GM21825 (cell line): Measurements from ENCODE around the gene ZNF775.

Experiments used
- ATAC-seq: cut with Tn5 transposase; IDR thresholded peaks from one replicate; pipeline ENCODE4 v1.9.1; 2021; ENCODE audit warnings: mild to moderate bottlenecking, moderate library complexity; ENCODE audit not compliant: unreplicated experiment

ZNF775 gene

DNA sequence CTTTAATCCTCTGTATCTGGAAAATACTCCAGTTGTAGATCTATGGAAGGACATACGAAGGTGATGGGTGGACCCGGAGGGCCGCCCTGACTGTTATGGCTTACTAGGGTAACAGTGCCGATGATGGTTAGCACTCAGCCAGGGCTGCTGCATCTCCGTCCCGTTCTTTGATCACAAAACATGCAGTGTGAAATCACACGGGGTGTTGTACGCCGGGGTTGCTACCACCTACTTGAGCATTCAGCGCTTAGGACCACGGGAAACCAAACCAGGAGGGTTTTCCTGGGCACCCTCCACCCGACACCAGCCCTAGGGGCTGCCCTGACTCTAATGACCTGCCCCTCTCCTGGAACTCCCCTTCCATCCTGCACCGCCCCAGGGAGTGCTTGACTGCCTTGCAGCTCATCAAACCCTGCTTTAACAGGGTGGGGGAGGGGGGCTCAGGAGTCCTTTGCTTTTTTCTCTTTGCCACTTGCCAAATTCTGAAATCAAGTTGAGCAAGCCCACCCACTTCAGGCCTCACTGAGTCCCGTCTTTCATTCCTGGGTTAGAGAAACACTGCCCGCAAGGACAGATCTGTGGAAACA lies 20.4 kb downstream of the ZNF775 start:
- no peak for ATAC-seq

DNA sequence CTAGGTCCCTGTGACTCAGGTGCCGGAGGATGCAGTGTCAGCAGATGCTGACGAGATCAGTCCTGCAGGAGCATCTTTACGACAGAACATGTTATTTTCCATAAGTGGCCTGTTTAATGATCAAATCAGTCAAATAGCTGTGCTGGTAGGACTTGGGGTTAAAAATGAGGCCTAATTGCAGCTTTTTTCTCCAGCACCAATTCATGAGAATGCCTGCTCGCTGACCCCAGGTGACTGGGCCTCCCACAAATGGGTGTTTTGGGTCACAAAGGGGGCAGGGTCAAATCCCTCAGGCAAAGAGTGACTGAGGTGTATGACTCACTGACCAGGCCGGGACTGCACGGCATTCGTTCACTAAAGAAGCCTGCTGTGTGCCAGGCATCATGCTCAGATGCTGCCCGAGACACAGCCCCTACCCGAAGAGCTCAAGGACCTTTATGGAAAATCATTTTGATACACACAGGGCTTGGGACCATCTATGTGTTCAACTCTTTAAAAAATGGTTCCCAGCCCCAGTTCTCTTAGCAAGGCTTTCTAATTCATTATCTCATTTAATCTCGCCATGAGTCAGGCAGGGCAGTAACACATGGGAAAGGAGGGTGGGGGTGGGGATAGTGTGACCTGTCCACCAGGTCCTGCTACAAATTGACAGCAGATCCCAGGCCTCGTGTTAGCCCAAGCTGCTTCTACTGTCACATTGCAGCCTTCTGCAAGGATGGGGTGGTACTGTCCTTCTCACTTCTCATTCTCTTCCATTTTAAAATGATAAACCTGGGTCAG lies 21.1 kb downstream of the ZNF775 start:
- ATAC-seq, result no peak

DNA sequence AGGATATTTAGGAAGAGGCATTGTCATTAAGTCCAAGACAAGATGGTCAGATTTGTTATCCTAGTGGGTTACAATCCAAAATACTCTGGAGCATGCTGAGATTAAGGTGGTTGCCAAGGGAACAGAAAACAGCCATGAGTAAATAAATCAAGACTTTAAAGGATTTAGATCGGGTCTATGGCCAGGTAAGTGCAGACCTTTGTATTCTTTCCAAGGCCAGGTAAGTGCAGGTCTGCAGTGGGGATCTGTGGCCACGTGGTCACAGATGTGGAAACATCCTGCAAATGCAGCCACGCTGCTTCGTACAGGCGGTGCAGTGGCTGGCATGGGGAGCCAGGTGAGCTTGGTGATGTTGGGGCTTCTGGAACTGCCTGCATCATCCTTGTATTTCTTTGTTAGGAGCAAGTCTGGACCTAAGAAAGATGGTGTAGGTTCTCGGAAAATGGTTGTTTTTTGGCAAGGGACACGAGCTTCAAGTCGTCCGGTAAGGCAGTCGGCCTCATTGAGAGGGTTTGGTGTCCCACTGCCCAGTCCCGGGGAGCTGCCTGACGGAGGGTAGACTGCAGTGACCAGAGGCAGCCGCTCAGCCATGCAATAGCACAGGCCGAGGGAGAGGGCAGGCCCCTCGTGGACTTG lies 21.8 kb downstream of the ZNF775 start:
- no peak for ATAC-seq

DNA sequence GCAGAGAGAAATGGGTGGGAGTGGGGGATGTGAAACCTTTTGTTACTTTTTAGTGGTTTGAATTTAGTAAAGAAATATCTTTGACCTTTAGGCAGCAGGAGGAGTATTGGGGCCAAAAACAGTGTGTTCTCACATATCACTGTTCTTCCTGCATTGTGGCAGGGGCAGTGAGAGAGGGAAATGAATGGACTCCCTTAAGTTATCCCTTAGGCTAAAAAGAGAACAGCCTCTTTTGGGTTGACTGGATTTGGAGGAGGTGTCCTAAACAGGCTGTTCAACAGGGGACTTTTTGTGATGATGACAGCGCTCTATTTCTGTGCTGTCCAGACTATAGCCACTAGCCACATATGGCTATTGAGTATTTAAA lies 22.3 kb downstream of the ZNF775 start:
- no peak for ATAC-seq

DNA sequence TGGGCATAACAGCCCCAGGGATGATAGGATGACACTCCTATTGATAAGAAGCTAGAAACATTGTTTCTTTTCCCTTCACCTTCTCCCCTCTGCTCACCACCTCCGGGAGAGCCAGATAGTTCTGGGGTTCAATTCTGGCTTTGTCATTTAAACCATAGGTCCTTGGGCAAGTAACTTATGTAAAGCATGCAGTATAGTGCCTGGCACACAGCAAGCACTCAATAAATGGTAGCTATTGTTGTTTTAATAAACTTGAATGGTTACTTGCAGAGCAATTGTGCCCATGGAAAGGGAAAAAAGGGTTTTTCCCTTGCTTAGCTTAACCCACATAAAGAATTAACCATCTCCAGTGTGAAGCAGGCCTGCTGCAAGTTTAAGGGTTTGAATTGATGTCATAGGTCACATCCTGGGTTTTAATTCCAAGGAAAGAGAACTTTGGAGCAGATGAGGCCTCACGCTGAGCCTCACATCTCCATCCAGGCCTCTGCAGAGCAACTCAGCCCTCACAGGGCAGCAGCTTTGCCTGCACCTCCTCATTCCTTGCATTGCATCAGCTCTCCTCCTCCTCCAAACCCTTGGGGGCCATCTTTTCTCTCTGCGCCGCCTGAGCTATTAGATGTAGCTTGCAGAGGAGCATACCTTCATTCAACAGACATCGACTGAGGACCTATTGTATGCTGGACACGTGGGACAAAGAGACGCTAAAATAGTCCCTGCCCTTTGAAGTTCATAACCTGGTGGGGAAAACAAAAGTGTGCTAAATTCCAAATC lies 22.9 kb downstream of the ZNF775 start:
- no peak for ATAC-seq

DNA sequence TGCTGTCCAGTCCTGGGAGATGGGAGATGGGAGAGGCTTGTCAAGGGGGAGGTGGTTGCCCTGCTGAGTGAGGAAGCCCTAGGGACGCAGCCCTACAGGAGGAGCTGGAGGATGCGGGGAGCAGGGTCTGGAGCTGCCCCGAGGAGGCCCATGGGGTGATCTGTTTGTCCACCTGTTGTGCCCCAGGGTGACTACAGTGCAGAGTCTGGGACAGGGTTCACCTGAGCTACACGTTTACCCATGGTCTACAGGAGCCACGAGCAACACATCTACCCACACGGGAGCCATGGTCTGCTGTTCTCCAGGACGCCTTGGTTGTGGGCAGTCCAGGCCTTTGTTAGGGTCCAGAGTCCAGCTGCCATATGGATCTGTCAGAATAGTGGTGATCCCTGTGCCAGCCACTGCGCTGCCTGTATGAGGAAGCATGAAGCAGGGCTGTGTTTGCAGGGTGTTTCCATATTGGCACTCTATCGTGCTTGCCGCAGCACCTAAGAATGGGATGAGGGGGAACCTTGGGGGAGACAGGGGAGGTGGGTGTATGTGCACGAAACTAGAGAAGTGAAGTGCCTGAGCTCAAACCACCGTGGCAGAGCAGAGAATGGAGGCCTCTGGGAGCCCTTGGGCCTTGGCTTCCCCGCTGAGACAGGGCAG lies 23.7 kb downstream of the ZNF775 start:
- no peak for ATAC-seq

DNA sequence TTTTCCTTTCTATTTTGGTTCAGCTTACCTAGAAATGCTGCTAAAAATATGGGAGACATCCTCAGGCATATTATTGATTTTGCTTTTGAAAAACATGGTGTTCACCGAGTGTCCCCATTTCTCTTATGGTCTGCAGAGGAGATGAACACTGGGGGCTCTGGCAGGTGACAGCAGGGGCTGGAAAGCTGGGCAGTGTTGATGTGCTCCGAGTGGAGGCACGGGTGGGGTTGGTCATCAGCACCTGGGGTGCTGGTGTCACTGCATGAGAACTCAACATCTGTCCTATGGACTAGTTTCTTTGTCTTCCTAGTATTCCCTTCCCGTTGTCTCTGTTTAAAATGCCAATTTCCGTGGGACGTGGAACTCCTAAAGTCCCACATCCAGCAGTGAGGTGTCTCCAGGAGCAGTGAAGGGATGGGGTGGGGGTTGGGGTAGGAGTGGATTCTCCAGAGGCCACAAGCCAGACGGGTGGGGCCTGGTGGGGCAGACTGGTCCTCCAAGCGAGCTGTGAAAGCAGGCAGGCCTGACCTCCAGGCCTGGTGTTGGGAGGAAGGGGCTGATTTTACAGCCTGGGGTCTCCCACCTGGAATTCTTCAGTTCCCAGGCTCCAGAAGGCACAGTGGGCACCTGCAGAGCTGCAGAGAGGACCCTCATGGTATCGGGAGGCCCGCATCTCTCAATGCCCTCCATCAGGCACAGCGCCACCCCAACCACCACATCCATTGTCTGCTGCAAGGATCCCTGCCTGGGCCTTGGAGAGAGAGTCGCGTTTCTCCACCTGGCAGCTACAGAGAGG lies 24.4 kb downstream of the ZNF775 start:
- ATAC-seq, result no peak

DNA sequence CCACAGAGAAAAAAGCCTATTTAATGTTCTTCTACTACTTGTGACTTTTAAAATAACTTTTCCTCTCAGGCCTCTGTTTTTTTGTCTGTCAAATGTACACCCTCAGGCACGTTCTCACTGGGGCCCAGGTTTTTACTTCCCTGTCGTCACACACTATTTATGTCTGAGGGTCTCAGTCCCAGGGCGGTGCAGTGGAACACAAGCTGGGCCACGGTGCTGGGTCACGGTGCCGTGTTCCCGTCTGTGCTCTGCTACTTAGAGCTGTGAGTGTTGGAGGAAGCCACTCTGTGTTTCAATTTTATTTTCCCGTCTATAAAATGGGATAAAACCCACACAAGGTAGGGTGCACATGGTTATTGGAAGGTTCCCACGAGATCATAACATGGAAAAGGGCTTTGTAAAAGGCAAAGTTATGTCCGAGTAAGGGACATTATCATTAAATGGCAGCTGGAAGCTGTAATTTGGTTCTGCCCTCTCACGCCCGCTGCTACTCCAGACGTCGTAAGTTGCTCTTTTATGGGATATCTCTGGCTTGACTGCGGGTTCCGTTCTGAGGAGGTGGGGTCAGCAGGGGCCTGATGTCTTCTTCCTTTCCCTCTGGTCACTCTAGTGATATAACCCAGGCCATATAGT lies 25.2 kb downstream of the ZNF775 start:
- ATAC-seq, result no peak

DNA sequence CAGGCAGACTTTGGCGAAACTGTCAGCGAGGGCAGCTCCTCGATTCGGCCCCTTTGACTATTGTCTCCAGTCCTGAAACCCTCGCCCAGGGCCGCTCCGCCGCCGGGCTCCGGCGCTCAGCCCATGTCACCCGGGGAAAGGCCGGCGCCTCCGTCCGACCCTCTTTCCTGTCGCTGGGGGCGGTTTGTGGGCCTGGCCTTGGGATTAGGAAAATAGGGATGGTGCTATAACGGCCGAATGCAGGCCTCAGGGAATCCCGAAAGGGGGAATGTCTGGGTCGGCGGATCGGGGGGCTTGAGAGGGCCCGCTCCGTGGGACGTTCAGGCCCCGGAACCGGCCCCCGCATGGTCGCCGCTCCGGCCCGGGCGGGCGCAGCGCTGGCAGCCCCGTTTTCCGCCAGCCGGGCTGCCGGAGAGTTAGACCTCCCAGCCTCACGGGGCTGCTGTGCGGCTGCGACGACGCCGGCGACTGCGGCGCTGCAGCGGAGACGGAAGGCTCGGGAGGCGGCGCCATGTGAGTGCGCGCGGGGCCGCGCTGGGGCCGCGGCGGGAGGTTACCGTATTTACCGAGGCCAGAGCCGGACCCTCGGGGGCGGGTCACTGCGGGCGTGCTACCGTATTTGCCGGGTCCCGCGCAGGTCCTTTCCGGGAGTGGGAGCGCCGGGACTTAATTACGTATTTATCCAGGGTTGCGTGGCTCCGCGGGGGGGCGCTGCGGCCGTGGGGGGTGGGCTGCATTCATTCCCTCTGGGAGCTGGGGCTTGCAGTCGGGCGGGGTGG lies 25.9 kb downstream of the ZNF775 start:
- peak; percentile 36 for ATAC-seq

DNA sequence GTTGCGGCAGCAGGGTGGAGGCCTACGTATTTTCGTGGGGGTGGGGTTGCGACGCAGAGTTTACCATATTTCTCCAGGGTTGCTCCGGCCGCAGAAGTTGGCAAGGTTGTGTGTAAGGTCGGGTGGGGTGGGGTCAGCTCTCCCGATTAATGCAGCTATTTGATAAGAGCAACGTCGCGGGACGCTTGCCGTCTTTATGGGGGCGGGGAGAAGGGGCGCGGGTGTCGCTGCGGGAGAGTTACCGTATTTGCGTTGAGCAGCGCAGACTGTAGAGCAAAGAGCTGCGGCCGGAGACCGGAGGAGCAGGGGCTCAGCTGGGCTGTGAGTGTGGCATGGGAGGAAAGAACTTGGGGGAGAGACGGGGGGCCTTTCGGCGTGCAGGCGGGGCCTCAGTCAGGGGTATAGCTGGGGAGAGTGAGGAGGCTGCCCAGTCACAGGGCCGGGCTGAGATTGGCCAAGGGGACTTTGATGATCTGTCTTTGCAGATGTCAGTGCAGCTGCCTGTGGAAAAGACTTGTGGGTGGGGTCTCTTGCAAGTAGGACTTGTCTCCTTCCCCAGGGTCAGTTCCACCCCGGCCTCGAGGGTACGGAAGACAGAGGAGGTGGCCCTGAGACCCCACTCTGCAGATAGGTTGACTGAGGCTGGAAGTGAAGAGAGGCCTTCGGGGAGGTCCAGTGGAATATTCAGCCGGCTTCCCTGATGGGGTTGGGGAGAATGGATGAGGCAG lies 26.6 kb downstream of the ZNF775 start:
- ATAC-seq, result no peak

DNA sequence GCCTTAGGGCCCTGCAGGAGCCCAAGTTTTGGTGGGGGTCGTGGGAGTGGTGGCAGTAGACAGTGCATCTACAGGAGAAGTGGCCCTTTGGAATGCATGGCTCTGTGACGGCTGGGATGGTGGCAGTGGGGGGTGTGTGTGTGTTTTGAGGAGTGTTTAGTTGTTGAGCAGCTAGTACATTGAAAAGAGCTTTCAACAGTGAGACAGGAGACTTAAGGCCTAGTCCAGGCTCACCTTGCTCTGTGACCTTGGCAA lies 27.1 kb downstream of the ZNF775 start:
- ATAC-seq, result no peak

DNA sequence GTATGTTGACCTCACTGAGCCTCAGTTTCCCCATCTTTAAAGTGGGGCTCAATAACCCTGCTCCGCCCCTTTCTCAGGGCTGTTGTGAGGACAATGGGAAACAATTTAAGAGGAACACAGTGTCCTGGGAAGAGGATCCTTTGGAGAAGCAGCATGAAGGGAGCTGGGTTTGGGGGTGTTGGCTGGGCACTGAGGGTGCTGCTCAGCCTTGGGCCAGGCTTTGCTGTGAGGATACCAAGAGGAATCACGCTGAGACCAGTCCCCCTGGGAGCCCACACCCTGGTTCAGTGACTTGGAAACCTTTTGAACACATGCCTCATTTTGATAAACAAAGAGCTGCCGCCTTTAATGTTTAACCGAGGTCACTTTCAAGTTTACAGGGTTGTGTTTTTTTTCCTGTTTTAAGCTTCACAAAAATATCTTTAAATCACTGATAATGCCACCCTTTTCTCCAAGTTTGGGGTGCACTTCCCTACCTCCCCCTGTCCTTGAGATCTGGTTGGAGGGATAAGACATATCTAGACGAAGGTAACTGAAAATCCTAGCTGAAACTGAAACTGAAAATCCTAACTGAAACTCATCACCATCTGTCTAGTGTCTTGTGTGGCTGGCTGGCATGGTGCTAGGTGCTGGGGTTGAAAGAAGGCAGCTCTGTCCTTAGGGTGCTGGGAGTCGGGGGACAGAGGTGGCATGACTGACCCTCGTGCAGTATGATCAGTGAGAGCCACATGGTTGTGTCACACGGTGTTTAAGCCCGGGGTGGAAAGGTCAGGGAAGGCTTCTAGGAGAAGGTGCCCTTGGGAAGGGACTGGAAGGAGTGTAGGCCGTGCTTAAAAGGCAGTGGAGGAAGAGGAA lies 27.7 kb downstream of the ZNF775 start:
- peak; percentile 55 for ATAC-seq

DNA sequence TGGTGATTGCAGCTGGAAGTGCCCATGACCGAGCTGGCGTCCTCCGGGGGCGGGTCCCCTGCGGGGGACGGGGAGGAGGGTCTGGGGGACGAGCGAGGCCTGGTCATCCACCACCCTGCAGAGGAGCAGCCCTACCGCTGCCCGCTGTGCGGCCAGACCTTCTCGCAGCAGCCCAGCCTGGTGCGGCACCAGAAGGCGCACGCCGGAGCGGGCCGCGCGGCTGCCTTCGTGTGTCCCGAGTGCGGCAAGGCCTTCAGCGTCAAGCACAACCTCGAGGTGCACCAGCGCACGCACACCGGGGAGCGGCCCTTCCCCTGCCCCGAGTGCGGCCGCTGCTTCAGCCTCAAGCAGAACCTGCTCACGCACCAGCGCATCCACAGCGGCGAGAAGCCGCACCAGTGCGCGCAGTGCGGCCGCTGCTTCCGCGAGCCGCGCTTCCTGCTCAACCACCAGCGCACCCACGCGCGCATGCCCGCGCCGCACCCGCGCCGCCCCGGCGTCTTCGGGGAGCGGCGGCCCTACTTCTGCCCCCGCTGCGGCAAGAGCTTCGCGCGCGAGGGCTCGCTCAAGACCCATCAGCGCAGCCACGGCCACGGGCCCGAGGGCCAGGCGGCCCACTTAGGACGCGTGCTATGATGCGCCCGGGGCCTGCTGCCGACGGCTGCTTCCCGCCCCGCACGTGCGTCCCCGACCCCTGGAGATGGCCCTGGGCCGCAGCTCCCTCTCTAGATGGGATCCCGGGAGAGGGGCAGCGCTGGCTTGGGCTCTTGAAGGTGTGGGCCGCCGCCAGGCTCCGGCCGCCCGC lies 28.7 kb downstream of the ZNF775 start:
- no peak for ATAC-seq

DNA sequence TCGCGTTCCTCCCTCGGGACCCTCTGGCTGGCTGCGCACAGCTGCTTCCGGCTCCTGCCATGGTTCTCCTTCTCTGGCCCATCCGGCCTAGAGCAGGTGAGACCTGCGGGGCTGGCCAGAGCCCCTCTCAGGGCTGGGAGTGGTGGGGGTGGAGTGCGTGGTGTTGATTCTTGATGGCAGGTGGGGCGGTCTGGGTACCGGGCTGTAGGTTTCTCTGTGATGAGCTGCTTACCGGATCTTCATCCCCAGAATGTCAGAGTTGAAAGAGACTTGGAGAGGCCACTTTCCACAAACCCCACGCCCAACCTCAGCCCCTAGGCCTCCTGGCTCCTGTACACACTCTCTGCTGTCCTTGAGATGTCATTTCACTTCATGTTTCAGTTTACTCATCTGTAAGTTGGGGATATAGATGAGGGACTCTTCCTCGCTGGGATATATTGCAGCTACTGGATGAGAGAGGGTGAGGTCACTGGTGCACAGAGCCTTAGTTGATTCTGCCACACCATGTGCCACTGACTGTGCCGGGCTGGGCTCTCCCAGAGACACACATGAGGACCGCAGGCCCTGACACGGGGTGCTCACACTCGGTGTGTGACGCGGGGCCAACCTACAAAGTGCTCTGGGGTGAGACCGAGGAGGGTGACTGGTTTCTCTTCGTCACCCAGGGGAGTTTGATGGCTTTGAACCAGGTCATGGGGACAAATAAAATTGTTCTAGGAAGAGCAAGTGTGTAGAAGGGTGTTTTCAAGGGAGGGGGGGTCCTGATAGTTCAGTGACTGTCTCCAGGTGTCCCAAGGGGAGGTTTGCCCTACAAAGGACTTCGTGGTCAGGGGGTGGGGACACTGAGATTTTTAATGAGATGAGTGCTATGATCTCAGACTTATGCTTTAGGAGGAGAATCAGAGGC lies 29.5 kb downstream of the ZNF775 start:
- peak; percentile 21 for ATAC-seq

DNA sequence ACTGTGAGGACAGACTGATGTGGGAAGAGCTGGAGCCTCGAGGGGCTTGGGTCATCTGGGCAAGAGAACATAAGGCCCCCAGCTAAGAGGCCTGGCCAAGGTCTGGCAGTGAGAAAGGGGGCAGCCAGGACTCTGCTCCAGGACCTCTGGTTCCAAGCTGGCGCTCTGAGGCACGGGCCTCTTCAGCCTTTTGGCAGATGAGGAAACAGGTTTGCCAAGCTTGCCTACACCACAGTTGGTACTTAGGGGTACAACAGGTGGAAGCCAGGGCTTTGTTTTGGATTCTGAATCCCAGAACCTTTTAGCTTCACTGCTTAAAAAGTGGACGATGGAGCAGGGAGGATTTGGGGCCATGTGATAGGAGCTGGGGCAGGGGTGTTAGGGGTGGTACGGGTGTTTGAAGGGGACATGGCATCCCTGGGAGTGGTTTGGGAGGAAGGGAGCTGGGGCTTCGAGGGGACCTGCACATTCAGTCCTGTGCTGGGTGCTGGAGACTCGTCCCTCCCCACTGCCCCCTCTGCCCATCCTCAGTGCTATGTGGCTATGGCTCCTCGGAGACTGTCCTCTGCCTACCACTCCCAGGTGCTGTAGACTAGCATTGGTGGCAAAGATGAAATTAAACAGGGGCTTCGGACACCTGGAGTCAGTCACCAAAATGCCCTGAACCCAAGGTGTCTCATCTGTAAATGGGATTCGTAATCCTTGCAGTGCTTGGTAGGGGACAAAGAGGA lies 30.3 kb downstream of the ZNF775 start:
- no peak for ATAC-seq
